Measurements from ENCODE around the gene ACOX2.

- TF ChIP-seq CTCF (IDR thresholded peaks at IDR 0.05; ENCODE audit: low read depth, low read length) = no peak
- TF ChIP-seq EZH2phosphoT487 (IDR thresholded peaks at IDR 0.05; ENCODE audit: low read depth) = no peak
These were observed 12.6 kb downstream of the ACOX2 start for GRCh38 chr3:58524326-58524888.

Measured in OCI-LY3 (cell line).